CD4-positive, alpha-beta T cell treated with Interleukin-21 for 1 hour (primary cell): ENCODE measurements around the gene SGIP1.
A peak's percentile ranks its signal among the peaks of the same experiment; 100 is the strongest.
"Not testable (repeated sequence)": the region's sequence is repeated elsewhere in the genome, so short reads cannot be mapped to it uniquely, and the experiment has no call there.

Experiments
- DNase-seq: peaks from one replicate; pipeline ENCODE4 v3.0.0-alpha.2; 2020

The SGIP1 gene

GRCh38 chr1:66732407-66733166 lies 198.6 kb downstream of the SGIP1 start:
- DNase-seq, result no peak

- no peak for DNase-seq
Measured at GRCh38 chr1:66733348-66734017, 199.5 kb downstream of the SGIP1 start.

GRCh38 chr1:66734531-66734930 lies 200.6 kb downstream of the SGIP1 start:
- DNase-seq, result not testable (repeated sequence)

- no peak for DNase-seq
Measured at GRCh38 chr1:66737836-66738235, 203.9 kb downstream of the SGIP1 start.

GRCh38 chr1:66739401-66740157 lies 205.6 kb downstream of the SGIP1 start:
- DNase-seq, result no peak

GRCh38 chr1:66745451-66745850 lies 211.5 kb downstream of the SGIP1 start:
- no peak for DNase-seq

GRCh38 chr1:66747501-66747900 lies 213.5 kb downstream of the SGIP1 start:
- no peak for DNase-seq

- DNase-seq, result no peak
Measured at GRCh38 chr1:66750577-66750976, 216.6 kb downstream of the SGIP1 start.

GRCh38 chr1:66751160-66751559 lies 217.2 kb downstream of the SGIP1 start:
- no peak for DNase-seq

- no peak for DNase-seq
Measured at GRCh38 chr1:66752000-66752592, 218.1 kb downstream of the SGIP1 start, which contains the start of gene DYNLT5. TSS of gene DYNLT5 (plus strand) at chr1:66752459. CDS start at chr1:66754659, 2,200 bp downstream.

- DNase-seq, result no peak
Measured at GRCh38 chr1:66752671-66753371, 218.9 kb downstream of the SGIP1 start.

- no peak for DNase-seq
Measured at GRCh38 chr1:66757722-66758240, 223.8 kb downstream of the SGIP1 start.

- no peak for DNase-seq
Measured at GRCh38 chr1:66758241-66758755, 224.3 kb downstream of the SGIP1 start.

GRCh38 chr1:66760506-66760905 lies 226.6 kb downstream of the SGIP1 start:
- DNase-seq, result no peak

- no peak for DNase-seq
Measured at GRCh38 chr1:66761221-66761620, 227.3 kb downstream of the SGIP1 start.

GRCh38 chr1:66764994-66765578 lies 231.1 kb downstream of the SGIP1 start:
- peak; percentile 68 for DNase-seq

GRCh38 chr1:66767626-66768025 lies 233.7 kb downstream of the SGIP1 start:
- no peak for DNase-seq

GRCh38 chr1:66768965-66769364 lies 235.0 kb downstream of the SGIP1 start:
- no peak for DNase-seq

GRCh38 chr1:66769512-66770229 lies 235.7 kb downstream of the SGIP1 start:
- DNase-seq, result peak; percentile 54

- no peak for DNase-seq
Measured at GRCh38 chr1:66770240-66770639, 236.3 kb downstream of the SGIP1 start.

GRCh38 chr1:66770694-66771093 lies 236.7 kb downstream of the SGIP1 start:
- DNase-seq, result no peak
